AG09309 (cell line): ENCODE data around the gene CANT1.

Experiments used
- DNase-seq: peaks from one replicate; pipeline ENCODE4 v3.0.0-alpha.2; 2010; ENCODE audit warnings: low read depth
- H3K4me3 ChIP-seq: 2 replicates; pipeline ENCODE4 v1.5.1; 2011; ENCODE audit warnings: mild to moderate bottlenecking, low read depth, low read length, moderate library complexity; ENCODE audit not compliant: control insufficient read depth
- TF ChIP-seq, protein P1 (sequence below): IDR thresholded peaks from 2 replicates; pipeline ENCODE4 v1.5.1; 2011; ENCODE audit warnings: mild to moderate bottlenecking, low read depth, low read length, inconsistent platforms; ENCODE audit not compliant: insufficient read depth, control insufficient read depth; ENCODE audit errors: missing control alignments

CANT1 gene

DNA sequence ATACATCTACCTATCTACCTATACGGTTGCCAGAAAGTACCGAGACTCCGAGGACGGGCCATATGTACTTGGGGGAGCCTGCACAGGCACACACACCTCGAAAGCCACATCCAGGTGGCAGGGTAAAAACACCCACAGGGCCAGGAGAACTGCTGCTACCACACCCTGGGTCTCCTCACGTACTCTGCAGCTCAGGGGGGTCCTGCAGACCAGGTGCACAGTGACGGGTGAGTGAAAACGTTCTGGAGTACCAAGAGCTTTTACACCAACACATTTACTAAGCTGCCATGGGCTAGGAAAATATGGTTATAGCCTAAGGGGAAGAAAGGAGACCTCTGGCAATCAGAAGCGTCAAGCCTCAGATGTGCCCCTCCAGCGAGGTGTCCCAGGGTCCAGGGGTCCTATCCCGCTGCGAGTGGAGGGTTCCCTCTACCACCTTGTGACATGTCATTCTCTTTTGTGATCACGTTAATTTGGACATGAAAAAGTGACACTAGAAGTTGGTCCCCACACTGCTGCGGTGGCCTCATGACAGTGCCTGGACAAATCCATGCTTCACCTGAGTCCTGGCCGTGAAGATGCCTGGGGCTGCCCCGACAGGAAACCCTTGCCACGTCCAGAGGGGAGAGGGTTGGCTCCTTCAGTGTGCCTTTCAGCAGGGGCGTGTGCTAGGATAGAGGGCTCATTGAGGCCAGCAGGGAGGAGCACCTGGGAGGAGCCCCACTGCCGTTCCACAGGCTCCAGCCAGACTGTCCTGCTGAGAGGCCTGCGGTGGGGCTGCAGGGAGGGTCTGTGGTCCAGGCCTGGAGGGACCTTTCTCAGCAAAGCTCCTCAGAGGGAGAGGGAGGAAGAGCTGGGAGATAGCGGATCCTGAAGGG is 1.8 kb downstream of the CANT1 start:
- H3K4me3 ChIP-seq: no peak overlapping the region

DNA sequence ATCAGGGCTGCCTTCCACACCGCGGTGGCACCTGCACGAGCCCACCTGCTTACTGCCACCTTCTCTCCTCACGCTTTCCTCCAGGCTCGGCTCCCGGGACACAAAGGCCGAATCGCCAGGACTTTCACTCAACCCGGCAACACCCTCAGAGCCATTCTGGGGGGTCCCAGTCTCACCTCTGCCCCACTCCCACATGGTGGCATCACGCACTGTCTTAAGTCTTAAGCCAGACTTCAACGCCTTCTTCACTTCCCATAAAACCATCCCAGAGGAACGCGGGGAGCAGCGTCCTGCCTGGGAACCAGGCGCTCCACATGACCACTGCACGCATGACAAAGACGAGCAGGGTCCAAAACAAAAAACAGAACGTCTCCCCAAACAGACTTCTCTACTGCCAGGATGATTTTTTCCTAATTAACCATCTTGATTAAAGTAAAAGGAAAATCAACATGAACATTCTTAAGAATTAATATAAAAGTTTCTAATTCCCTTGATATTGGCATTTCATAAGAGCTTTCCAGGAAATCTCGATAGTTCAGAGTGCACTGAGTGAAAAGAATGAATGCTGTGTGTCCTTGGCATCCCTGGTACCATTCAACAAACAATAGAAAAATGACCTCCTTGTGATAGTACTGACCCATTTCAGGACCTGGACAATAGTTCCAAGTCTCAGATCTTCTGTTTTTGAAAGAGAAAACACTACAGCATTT is 2.6 kb downstream of the CANT1 start:
- H3K4me3 ChIP-seq: no peak overlapping the region
- no peak for DNase-seq
- TF ChIP-seq, protein P1, sequence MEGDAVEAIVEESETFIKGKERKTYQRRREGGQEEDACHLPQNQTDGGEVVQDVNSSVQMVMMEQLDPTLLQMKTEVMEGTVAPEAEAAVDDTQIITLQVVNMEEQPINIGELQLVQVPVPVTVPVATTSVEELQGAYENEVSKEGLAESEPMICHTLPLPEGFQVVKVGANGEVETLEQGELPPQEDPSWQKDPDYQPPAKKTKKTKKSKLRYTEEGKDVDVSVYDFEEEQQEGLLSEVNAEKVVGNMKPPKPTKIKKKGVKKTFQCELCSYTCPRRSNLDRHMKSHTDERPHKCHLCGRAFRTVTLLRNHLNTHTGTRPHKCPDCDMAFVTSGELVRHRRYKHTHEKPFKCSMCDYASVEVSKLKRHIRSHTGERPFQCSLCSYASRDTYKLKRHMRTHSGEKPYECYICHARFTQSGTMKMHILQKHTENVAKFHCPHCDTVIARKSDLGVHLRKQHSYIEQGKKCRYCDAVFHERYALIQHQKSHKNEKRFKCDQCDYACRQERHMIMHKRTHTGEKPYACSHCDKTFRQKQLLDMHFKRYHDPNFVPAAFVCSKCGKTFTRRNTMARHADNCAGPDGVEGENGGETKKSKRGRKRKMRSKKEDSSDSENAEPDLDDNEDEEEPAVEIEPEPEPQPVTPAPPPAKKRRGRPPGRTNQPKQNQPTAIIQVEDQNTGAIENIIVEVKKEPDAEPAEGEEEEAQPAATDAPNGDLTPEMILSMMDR: no peak

More for the DNA sequence above, 1.8 kb downstream of the CANT1 start:
- no peak for DNase-seq
- TF ChIP-seq, protein P1: no peak

DNA sequence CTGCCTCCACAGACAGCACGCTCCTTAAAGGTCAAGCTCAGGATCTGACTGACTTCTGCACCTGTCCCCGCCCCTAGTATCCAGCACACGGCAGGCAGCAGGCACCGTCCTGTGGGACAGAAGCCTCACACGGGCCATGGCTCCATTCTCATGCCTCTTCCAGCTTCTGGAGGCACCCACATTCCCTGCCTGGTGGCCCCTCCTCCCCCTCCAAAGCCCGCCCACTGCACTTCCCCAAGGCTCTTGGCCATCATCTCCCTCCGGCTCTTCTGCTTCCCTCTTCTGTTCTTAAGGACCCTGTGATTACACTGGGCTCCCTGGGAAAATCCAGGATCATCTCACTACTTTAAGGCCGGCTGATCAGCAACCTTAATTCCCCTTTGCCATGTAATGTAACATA is 3.5 kb downstream of the CANT1 start:
- DNase-seq: no peak
- H3K4me3 ChIP-seq: no peak overlapping the region
- TF ChIP-seq, protein P1: no peak

DNA sequence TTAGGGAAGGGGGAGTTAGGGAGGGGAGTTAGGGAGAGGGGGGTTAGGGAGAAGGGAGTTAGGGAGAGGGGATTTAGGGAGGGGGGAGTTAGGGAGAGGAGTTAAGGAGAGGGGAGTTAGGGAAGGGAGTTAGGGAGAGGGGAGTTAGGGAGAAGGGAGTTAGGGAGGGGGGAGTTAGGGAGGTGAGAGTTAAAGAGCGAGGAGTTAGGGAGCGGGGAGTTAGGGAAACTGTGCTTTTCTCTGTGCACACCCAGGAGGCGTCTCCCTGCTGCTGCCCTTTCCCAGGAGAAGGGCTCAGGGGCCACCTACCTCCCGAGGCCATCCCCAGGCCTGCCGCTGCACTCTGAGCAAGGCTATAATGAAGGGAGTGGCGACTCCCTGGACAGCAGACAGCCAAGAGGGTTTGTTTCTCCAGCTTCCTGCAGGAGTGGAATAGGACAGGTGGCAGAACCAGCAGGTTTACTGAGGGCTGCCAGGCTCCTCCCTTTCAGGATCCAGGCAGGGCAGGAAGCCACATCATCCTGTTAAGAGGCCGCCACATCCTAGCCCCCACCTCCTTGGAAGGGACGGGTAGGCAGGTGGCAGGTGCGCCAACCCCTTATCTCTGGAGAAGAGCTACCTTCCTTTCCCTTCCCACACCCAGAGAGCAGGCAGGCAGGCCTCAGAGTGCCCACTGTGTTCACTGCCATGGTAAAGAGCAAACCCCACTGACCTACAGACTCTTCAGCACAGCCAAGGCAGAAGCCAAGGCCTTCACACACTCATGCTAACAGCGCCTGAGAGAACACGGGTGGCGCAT is 4.3 kb downstream of the CANT1 start:
- TF ChIP-seq, protein P1: no peak
- no peak overlapping the region for H3K4me3 ChIP-seq
- no peak for DNase-seq

DNA sequence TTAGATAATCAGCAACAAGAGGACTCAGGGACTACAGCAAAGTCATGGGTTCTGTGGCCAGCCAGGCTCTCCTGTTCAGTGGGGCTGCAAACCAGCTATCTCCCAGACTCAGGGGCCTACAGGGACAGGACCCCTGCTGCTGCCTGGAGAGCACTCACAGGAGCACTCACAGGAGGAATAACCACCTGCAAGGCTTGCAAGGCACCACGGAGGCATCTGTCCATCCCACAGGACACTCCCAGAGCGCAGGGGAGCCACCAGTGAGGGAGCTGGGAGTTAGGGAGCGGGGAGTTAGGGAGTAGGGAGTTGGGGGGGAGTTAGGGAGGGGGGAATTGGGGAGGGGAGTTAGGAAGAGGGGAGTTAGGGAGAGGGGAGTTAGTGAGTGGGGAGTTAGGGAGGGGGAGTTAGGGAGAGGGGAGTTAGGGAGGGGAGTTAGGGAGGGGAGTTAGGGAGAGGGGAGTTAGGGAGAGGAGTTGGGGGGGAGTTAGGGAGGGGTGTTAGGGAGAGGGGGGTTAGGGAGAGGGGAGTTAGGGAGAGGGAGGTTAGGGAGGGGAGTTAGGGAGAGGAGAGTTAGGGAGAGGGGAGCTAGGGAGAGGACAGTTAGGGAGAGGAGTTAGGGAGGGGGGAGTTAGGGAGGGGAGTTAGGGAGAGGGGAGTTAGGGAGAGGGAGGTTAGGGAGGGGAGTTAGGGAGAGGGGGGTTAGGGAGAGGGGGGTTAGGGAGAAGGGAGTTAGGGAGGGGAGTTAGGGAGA is 5.7 kb downstream of the CANT1 start:
- no peak overlapping the region for H3K4me3 ChIP-seq
- TF ChIP-seq, protein P1: no peak
- DNase-seq: no peak
